Mucosa of stomach (tissue), 1 donor: ENCODE data around the gene UBQLN1.
"Not testable (repeated sequence)": the region's sequence is repeated elsewhere in the genome, so short reads cannot be mapped to it uniquely, and the experiment has no call there.

Experiments used
- H3K27me3 ChIP-seq: one replicate; pipeline ENCODE4 v1.7.0; 2013; ENCODE audit warnings: mild to moderate bottlenecking, low read length; ENCODE audit not compliant: control insufficient read depth, insufficient read depth
- H3K36me3 ChIP-seq: one replicate; pipeline ENCODE4 v1.7.0; 2013; ENCODE audit warnings: low read length; ENCODE audit not compliant: control insufficient read depth, insufficient read depth
- H3K4me1 ChIP-seq: one replicate; pipeline ENCODE4 v1.7.0; 2013; ENCODE audit warnings: mild to moderate bottlenecking, low read length; ENCODE audit not compliant: control insufficient read depth, insufficient read depth
- H3K4me3 ChIP-seq: one replicate; pipeline ENCODE4 v1.7.0; 2013; ENCODE audit warnings: low read length
- H3K9ac ChIP-seq: one replicate; pipeline ENCODE4 v1.7.0; 2013; ENCODE audit warnings: mild to moderate bottlenecking, low read length, moderate library complexity
- H3K9me3 ChIP-seq: one replicate; pipeline ENCODE4 v1.7.0; 2013; ENCODE audit warnings: mild to moderate bottlenecking, low read length, moderate library complexity; ENCODE audit not compliant: control insufficient read depth
- donor health status: Pancreatic carcinoma.

The UBQLN1 gene

GRCh38 chr9:83707768-83708514 is at the start of gene UBQLN1:
TSS of gene UBQLN1 (minus strand) at chr9:83707958. CDS start at chr9:83707679, 279 bp downstream.
- Histone ChIP-seq H3K36me3 (no peaks in the 10 kb centered on the region), H3K4me1 (no peaks in the 10 kb centered on the region), H3K4me3 (peak within 1 kb of the TSS; percentile 95), H3K9ac (peak within 1 kb of the TSS; percentile 97), H3K9me3 (no peaks in the 10 kb centered on the region), H3K27me3 (no peaks in the 10 kb centered on the region)

- no peaks in the 10 kb centered on the region for H3K36me3 ChIP-seq
- no peaks in the 10 kb centered on the region for H3K27me3 ChIP-seq
- no peak overlapping the region for H3K9ac ChIP-seq
- H3K4me3 ChIP-seq, result no peak overlapping the region
- H3K9me3 ChIP-seq, result no peaks in the 10 kb centered on the region
- no peaks in the 10 kb centered on the region for H3K4me1 ChIP-seq
Measured at GRCh38 chr9:83754383-83754977, 46.7 kb upstream of the UBQLN1 start.

- Histone ChIP-seq H3K36me3 (no peaks in the 10 kb centered on the region), H3K9ac (no peak overlapping the region), H3K9me3 (no peaks in the 10 kb centered on the region), H3K27me3 (no peaks in the 10 kb centered on the region), H3K4me3 (no peak overlapping the region), H3K4me1 (no peaks in the 10 kb centered on the region)
Measured at GRCh38 chr9:83749706-83750105, 41.9 kb upstream of the UBQLN1 start.

- Histone ChIP-seq H3K9ac (no peak overlapping the region), H3K27me3 (no peaks in the 10 kb centered on the region), H3K4me1 (no peaks in the 10 kb centered on the region), H3K9me3 (no peaks in the 10 kb centered on the region), H3K4me3 (no peak overlapping the region), H3K36me3 (no peaks in the 10 kb centered on the region)
Measured at GRCh38 chr9:83744206-83744605, 36.4 kb upstream of the UBQLN1 start.

- Histone ChIP-seq H3K4me3 (no peak overlapping the region), H3K36me3 (no peaks in the 10 kb centered on the region), H3K9ac (no peak overlapping the region)
Measured at GRCh38 chr9:83733739-83734138, 26.0 kb upstream of the UBQLN1 start.

GRCh38 chr9:83728591-83729368 is 21.0 kb upstream of the UBQLN1 start:
- not testable (repeated sequence) for H3K4me3 ChIP-seq, H3K4me1 ChIP-seq, H3K9me3 ChIP-seq, H3K27me3 ChIP-seq, H3K36me3 ChIP-seq, H3K9ac ChIP-seq

More at GRCh38 chr9:83733739-83734138, 26.0 kb upstream of the UBQLN1 start:
- Histone ChIP-seq H3K4me1 (no peaks in the 10 kb centered on the region), H3K27me3 (no peaks in the 10 kb centered on the region), H3K9me3 (no peaks in the 10 kb centered on the region)

- Histone ChIP-seq H3K9ac (no peak overlapping the region), H3K36me3 (no peaks in the 10 kb centered on the region), H3K27me3 (no peaks in the 10 kb centered on the region), H3K4me3 (no peak overlapping the region), H3K9me3 (no peaks in the 10 kb centered on the region), H3K4me1 (no peaks in the 10 kb centered on the region)
Measured at GRCh38 chr9:83724436-83724835, 16.7 kb upstream of the UBQLN1 start.

- Histone ChIP-seq H3K9ac (no peak overlapping the region), H3K36me3 (no peaks in the 10 kb centered on the region), H3K4me1 (no peaks in the 10 kb centered on the region), H3K27me3 (no peaks in the 10 kb centered on the region), H3K9me3 (no peaks in the 10 kb centered on the region), H3K4me3 (no peak overlapping the region)
Measured at GRCh38 chr9:83722726-83723495, 15.2 kb upstream of the UBQLN1 start.

- no peak overlapping the region for H3K4me3 ChIP-seq
- no peaks in the 10 kb centered on the region for H3K4me1 ChIP-seq
- no peak overlapping the region for H3K9ac ChIP-seq
- H3K27me3 ChIP-seq, result no peaks in the 10 kb centered on the region
- H3K36me3 ChIP-seq, result no peaks in the 10 kb centered on the region
- H3K9me3 ChIP-seq, result no peaks in the 10 kb centered on the region
Measured at GRCh38 chr9:83721509-83721908, 13.8 kb upstream of the UBQLN1 start.

GRCh38 chr9:83715794-83716193 is 8.0 kb upstream of the UBQLN1 start:
- no peak overlapping the region for H3K4me3 ChIP-seq
- H3K9me3 ChIP-seq, result no peaks in the 10 kb centered on the region
- no peak overlapping the region for H3K9ac ChIP-seq
- no peaks in the 10 kb centered on the region for H3K27me3 ChIP-seq
- no peaks in the 10 kb centered on the region for H3K4me1 ChIP-seq
- H3K36me3 ChIP-seq, result no peaks in the 10 kb centered on the region

- Histone ChIP-seq H3K4me1 (no peaks in the 10 kb centered on the region), H3K9ac (no peak overlapping the region), H3K4me3 (no peak overlapping the region), H3K9me3 (no peaks in the 10 kb centered on the region), H3K27me3 (no peaks in the 10 kb centered on the region), H3K36me3 (no peaks in the 10 kb centered on the region)
Measured at GRCh38 chr9:83715221-83715620, 7.5 kb upstream of the UBQLN1 start.
